ENCODE data around the gene GPR33. TPM values are rescaled to one million over a fixed set of nuclear protein-coding genes. Genes with fewer than 3 reads are reported as not detected.

Gene GPR33
- total RNA-seq, 1 donor from 2014 or later, result not detected

DNA sequence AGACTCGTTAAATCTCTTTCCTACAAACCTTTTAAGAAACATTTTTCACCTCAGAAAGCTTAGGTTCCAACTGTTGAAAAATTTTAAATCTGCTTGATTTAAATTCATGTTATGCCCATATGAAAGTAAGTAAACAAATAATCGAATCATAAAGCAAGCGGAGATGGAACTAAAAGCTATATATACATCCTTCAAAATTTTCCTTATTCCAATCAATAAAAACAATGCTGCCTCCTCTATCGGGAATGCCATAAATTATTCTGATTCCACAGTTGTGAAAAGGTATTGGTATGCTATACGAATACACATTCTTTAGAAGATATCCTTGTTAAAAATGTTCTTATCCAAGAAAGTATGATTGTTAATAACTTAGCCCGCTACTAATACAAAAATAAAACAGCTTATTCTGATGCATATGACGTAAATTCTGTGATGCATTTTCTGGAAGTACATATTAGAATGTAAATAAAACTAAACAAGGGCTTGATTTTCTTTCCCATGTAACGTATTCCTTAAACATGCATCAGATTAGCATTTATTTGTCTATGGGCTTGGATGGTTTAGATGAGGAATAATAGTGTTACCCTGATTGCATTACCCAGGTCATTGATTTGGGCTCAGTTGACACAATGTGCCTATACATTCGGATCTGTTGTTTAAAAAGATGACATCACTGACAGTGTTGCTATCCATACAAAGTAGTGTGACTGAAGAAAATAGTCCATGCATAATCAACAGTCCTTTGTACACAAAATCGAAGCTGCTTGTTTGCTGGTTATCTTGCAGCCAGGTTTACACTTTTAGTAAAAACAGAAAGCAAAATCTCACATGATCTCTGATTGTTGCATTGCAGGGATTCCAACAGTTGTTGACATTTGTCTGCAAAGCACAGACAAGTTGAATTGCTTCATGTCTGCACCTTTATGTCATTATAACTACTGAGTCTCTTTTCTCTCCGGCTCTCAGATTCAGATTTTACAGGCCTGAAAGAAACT is 29.9 kb downstream of the GPR33 start:
- H3K27me3 ChIP-seq, result no peaks in the 10 kb centered on the region
- H3K4me3 ChIP-seq, result peak overlapping the region; percentile 73
- no peaks in the 10 kb centered on the region for H3K9me3 ChIP-seq
- TF ChIP-seq, protein P1, sequence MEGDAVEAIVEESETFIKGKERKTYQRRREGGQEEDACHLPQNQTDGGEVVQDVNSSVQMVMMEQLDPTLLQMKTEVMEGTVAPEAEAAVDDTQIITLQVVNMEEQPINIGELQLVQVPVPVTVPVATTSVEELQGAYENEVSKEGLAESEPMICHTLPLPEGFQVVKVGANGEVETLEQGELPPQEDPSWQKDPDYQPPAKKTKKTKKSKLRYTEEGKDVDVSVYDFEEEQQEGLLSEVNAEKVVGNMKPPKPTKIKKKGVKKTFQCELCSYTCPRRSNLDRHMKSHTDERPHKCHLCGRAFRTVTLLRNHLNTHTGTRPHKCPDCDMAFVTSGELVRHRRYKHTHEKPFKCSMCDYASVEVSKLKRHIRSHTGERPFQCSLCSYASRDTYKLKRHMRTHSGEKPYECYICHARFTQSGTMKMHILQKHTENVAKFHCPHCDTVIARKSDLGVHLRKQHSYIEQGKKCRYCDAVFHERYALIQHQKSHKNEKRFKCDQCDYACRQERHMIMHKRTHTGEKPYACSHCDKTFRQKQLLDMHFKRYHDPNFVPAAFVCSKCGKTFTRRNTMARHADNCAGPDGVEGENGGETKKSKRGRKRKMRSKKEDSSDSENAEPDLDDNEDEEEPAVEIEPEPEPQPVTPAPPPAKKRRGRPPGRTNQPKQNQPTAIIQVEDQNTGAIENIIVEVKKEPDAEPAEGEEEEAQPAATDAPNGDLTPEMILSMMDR (IDR thresholded peaks at IDR 0.05), result no peak
- H3K4me1 ChIP-seq, result peaks cover 9% of the 10 kb centered on the region
- no peak for ATAC-seq
- peak overlapping the region; percentile 86 for H3K27ac ChIP-seq
- intact Hi-C loops (cut with DNase I), result no loop called here
- no peak for DNase-seq
- no peaks in the 10 kb centered on the region for H3K36me3 ChIP-seq

DNA sequence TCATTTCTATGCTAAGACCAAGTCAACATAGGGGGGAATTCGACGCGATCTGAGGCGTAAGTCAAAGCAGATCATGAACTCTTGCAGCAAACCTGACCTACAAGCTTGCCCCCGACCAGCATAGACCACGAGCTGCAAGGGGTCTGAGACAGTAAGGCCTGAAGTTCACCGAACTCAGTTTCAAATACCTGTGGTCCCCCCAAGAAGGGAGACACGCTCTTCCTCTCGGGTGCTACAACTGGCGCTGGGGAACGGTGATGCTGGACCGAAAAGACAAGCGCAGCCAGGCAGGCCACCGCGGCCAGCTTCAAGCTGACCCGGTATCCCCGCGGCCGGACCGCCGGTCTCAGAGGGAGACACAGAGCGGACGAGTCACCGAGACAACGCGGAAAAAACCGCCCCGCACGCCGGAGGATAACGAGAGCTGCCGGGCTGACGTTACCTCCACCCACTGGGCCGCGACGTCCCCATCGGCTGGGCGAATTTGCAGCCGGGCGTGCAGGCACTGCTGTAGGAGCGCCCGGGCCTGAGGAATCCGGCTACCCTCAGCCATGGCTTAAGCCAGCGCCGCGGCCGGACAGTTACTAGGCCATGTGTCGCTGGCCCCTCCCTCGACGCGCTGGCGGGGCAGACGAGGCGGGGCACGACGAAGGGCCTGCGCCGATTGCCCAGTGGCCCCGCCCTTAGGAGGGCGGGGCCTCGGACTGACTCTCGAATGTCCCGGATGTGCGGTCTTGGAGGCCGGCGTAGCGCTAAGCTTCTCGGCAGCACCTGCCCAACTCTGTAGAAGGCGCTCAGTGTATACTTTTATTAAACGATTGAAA is 30.8 kb downstream of the GPR33 start, which contains the start of gene DTD2:
Gene DTD2, minus strand, starts transcription at position 666 of the 824 bp plus-strand sequence. Its CDS starts 113 bp downstream, at position 553.
- DNase-seq (peak; percentile 97), ATAC-seq (peak; percentile 100)
- no peaks in the 10 kb centered on the region for H3K9me3 ChIP-seq
- peak within 1 kb of the TSS; percentile 86 for H3K27ac ChIP-seq
- TF ChIP-seq, protein P1 (IDR thresholded peaks at IDR 0.05), result no peak
- intact Hi-C loops (cut with DNase I), result no loop called here
- no peaks in the 10 kb centered on the region for H3K27me3 ChIP-seq
- peak within 1 kb of the TSS; percentile 73 for H3K4me3 ChIP-seq
- peaks cover 5% of the 10 kb centered on the region for H3K36me3 ChIP-seq
- peaks cover 9% of the 10 kb centered on the region for H3K4me1 ChIP-seq

DNA sequence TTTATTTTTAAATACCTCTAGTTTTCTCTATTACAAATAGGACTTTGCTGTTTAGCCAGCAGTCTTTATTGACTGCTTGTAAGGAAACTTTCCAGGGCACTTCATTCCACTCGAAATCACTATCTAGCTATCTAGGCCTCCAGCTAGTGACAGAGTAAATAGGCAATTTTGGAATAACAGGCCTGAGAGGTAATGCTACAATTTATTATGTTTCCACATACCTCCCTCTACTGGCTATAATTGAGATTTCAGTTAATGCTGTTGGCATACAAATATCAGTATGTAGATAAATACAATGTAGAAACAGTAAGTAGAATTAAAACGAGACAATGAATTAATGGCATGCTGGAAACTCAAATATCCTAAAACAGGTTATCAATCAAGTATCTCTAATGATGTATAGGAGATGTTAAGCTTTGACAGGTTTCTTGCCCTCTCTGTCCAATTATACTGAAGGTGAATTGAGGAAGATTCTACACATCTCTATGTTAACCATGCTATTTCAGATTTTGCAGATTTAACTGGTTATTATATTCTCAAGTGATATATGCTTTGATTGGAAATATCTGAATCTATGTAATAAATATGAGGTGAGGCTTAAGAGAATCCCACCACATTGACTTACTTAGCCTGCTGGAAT is 37.7 kb downstream of the GPR33 start:
- DNase-seq, result no peak

DNA sequence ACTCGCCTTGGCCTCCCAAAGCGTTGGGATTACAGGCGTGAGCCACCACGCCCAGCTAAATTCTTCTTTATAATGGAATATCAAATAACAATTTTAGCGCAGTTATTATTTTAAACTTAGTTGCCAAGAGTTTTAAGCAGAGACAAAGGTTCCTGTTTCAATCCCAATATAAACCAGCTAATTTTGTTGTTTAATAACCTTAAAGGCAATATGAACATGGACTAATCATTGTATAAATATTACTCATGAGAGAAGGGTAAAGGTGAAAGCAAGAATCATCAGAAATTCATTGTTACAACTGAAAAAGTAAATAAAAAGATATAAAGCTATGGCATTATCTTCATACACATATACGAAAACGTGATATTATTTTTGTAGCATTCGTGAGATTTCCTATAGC is 38.7 kb downstream of the GPR33 start:
- H3K9me3 ChIP-seq, result no peaks in the 10 kb centered on the region
- no peak overlapping the region for H3K4me3 ChIP-seq
- intact Hi-C loops (cut with DNase I), result no loop called here
- ATAC-seq (no peak), DNase-seq (no peak)
- TF ChIP-seq, protein P1 (IDR thresholded peaks at IDR 0.05), result no peak
- H3K4me1 ChIP-seq, result peaks cover 4% of the 10 kb centered on the region
- no peak overlapping the region for H3K27ac ChIP-seq
- H3K27me3 ChIP-seq, result no peaks in the 10 kb centered on the region
- peaks cover 14% of the 10 kb centered on the region for H3K36me3 ChIP-seq

More for the DNA sequence above, 37.7 kb downstream of the GPR33 start:
- no peaks in the 10 kb centered on the region for H3K27me3 ChIP-seq
- H3K9me3 ChIP-seq, result no peaks in the 10 kb centered on the region
- intact Hi-C loops (cut with DNase I), result no loop called here
- H3K36me3 ChIP-seq, result peaks cover 14% of the 10 kb centered on the region
- peaks cover 4% of the 10 kb centered on the region for H3K4me1 ChIP-seq
- ATAC-seq, result peak; percentile 83
- no peak overlapping the region for H3K4me3 ChIP-seq
- TF ChIP-seq, protein P1 (IDR thresholded peaks at IDR 0.05), result peak; percentile 63
- H3K27ac ChIP-seq, result no peak overlapping the region

DNA sequence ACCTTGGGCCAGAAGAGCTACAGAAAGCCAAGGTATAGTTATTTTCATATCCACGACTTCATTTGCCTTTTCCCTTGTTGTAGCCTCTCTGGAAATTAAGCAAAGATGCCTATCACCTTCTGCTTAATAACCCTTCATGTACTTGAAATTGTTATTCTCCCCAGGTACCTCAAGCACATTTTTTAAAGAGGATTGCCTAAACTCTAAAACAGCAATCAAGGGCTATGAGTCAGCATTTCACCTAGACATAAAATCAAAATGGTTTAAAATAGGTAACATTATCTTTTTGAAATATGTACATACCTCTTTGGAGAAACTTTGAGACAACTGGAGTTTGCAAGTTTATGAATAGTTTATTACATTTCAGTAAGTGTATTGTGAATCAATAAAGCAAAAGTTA is 42.1 kb downstream of the GPR33 start:
- DNase-seq, result no peak
- Histone ChIP-seq H3K36me3 (no peaks in the 10 kb centered on the region), H3K4me1 (peaks cover 4% of the 10 kb centered on the region), H3K27ac (no peak overlapping the region), H3K9me3 (no peaks in the 10 kb centered on the region), H3K27me3 (no peaks in the 10 kb centered on the region), H3K4me3 (no peak overlapping the region)
- ATAC-seq, result peak; percentile 47
- intact Hi-C loops (cut with DNase I), result no loop called here
- TF ChIP-seq, protein P1 (IDR thresholded peaks at IDR 0.05), result no peak
